H7 (cell line): ENCODE results near the gene CHFR. TPM values are rescaled to one million over a fixed set of nuclear protein-coding genes. Genes with fewer than 3 reads are reported as not detected.
"Not testable (repeated sequence)": the region's sequence is repeated elsewhere in the genome, so short reads cannot be mapped to it uniquely, and the experiment has no call there.

Experiments
- DNase-seq: peaks from one replicate; pipeline ENCODE4 v3.0.0; 2012
- H3K27me3 ChIP-seq: 2 replicates; pipeline ENCODE4 v1.6.0; 2011; ENCODE audit warnings: mild to moderate bottlenecking, low read length; ENCODE audit not compliant: control insufficient read depth, insufficient read depth
- H3K36me3 ChIP-seq: replicated peaks from 2 replicates; pipeline ENCODE4 v1.5.1; 2011; ENCODE audit warnings: low read length; ENCODE audit not compliant: control insufficient read depth, insufficient read depth
- H3K4me3 ChIP-seq: 2 replicates; pipeline ENCODE4 v1.5.1; 2011; ENCODE audit warnings: low read depth, mild to moderate bottlenecking, control low read depth, low read length, moderate library complexity; ENCODE audit not compliant: insufficient read depth
- total RNA-seq: library from RNA; depleted of rRNA; stranded (reverse); fragments of >200 nt; shearing (Covaris generic); gene quantifications from 2 replicates; pipeline ENCODE4 v1.2.3, GENCODE V29; 2014

CHFR gene
- total RNA-seq, 1 experiment from 2014 or later = 68.6 TPM

DNA sequence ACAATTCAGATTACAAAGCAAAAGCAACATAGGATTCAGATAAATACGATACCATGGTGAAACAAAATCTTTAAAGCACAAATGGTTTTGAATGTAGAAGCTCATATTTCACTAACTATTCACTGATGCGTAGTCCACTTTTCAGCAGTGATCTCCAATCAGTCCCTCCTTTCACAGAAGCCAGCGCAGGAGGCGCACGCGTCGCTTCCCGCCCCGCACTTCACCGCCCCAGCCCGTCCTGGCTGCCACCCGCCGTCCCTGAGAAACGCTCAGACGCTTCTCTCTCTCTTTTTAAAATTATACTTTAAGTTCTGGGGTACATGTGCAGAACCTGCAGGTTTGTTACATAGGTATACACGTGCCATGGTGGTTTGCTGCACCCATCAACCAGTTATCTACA lies 19.8 kb upstream of the CHFR start:
- no peaks in the 10 kb centered on the region for H3K36me3 ChIP-seq
- H3K4me3 ChIP-seq = no peak overlapping the region
- no peak for DNase-seq
- H3K27me3 ChIP-seq = peaks cover 10% of the 10 kb centered on the region

- peaks cover 10% of the 10 kb centered on the region for H3K27me3 ChIP-seq
- no peaks in the 10 kb centered on the region for H3K36me3 ChIP-seq
- peak; percentile 96 for DNase-seq
- no peak overlapping the region for H3K4me3 ChIP-seq
Measured at GRCh38 chr12:132904718-132905328, 17.4 kb upstream of the CHFR start.

GRCh38 chr12:132899033-132899432 lies 11.6 kb upstream of the CHFR start:
- Histone ChIP-seq H3K4me3 (no peak overlapping the region), H3K27me3 (no peaks in the 10 kb centered on the region), H3K36me3 (no peaks in the 10 kb centered on the region)
- DNase-seq = no peak

GRCh38 chr12:132888852-132889251 lies 1.4 kb upstream of the CHFR start:
- Histone ChIP-seq H3K27me3 (no peaks in the 10 kb centered on the region), H3K4me3 (no peak overlapping the region), H3K36me3 (no peaks in the 10 kb centered on the region)
- peak; percentile 33 for DNase-seq

- Histone ChIP-seq H3K4me3 (peak overlapping the region; percentile 68), H3K27me3 (no peaks in the 10 kb centered on the region), H3K36me3 (no peaks in the 10 kb centered on the region)
- DNase-seq = no peak
Measured at GRCh38 chr12:132886529-132887477, 602 bp downstream of the CHFR start.

GRCh38 chr12:132881818-132882217 lies 5.6 kb downstream of the CHFR start:
- no peak for DNase-seq

GRCh38 chr12:132874620-132875019 lies 12.8 kb downstream of the CHFR start:
- not testable (repeated sequence) for DNase-seq, H3K36me3 ChIP-seq, H3K27me3 ChIP-seq, H3K4me3 ChIP-seq

More at GRCh38 chr12:132881818-132882217, 5.6 kb downstream of the CHFR start:
- Histone ChIP-seq H3K36me3 (peaks cover 2% of the 10 kb centered on the region), H3K27me3 (no peaks in the 10 kb centered on the region), H3K4me3 (no peak overlapping the region)

- no peak overlapping the region for H3K4me3 ChIP-seq
- H3K27me3 ChIP-seq = no peaks in the 10 kb centered on the region
- no peak for DNase-seq
- H3K36me3 ChIP-seq = peaks cover 8% of the 10 kb centered on the region
Measured at GRCh38 chr12:132874175-132874574, 13.2 kb downstream of the CHFR start.

GRCh38 chr12:132873724-132874123 lies 13.7 kb downstream of the CHFR start:
- Histone ChIP-seq H3K36me3 (peaks cover 8% of the 10 kb centered on the region), H3K4me3 (no peak overlapping the region)
- no peak for DNase-seq

DNA sequence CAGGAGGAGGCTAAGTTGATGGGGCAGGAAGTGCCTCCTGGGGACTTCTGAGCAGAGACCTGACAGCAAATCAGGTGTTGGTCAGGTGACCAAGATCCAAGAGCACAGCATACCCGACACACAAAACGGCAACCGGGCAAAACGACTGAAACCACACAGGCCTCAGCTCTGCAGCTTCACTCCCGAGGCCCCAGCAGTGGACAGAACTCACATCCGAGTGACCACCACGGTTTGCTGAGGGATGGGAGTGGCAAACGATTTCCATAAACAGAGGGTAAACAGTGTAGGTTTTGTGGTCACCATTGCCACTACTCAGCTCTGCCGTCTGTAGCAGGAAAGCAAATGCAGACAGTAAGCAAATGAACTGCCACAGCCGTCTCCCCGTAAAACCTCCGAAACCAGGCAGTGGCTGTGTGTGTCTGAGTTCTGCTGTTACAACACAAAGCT lies 14.4 kb downstream of the CHFR start:
- Histone ChIP-seq H3K27me3 (no peaks in the 10 kb centered on the region), H3K4me3 (no peak overlapping the region), H3K36me3 (peaks cover 8% of the 10 kb centered on the region)
- no peak for DNase-seq

More at GRCh38 chr12:132873724-132874123, 13.7 kb downstream of the CHFR start:
- H3K27me3 ChIP-seq = no peaks in the 10 kb centered on the region

DNA sequence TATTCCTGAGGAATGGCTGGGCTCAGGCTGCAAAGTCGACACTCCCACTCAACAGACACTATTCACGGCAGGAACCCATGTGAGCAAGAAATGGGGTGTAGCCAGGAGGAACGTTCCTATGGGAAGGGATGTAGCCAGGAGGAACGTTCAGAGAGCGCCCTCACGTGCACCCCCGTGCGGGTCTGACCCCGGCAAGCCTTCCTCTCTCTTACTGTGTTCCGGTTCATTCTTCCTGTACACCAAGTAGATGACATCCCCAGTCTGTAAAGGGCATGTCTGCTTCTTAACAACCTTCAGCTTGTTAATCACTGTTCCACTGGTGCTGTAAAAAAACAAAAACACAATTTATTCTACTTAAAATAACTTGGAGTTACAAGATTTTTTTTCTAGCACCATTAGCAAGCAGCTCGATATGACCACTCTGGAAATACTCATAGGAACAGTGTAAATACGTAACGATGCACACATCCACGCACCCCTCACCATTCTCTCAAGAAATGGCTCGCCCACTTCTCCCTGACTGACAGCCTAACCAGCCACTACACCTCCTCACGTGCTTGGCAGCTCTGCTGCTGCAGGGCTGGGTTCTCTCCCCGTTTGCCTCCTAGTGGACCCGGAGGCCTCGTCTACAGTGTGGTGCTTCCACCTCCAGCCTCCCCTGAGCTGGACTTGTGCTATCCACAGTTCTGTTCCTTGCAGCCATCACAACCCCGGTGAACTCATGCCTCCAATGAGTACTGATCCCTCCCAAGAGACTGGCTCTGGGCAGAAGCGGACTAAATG lies 15.1 kb downstream of the CHFR start:
- Histone ChIP-seq H3K27me3 (no peaks in the 10 kb centered on the region), H3K4me3 (no peak overlapping the region), H3K36me3 (peaks cover 9% of the 10 kb centered on the region)
- no peak for DNase-seq

DNA sequence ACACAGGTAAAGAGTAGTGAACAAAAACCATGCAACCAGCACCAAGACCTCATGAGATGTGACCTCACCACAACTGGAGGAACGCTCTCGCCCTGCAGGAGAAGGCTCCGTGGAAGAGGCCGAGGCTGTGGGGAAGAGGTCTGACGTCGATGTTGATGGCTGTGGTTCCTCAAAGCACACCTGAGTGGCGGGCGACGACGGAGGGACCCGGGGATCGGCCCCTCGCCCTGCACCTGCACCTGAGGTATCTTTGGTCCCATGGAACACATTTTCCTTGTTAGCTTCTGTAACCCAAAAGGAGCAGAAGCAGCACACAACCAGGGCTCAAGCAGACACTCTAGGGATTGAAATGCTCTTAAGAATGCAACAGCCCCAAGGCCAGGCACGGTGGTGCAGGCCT lies 17.9 kb downstream of the CHFR start:
- H3K4me3 ChIP-seq = no peak overlapping the region
- H3K36me3 ChIP-seq = peaks cover 10% of the 10 kb centered on the region
- no peak for DNase-seq
- H3K27me3 ChIP-seq = no peaks in the 10 kb centered on the region

- Histone ChIP-seq H3K27me3 (no peaks in the 10 kb centered on the region), H3K4me3 (no peak overlapping the region), H3K36me3 (peaks cover 8% of the 10 kb centered on the region)
- no peak for DNase-seq
Measured at GRCh38 chr12:132866251-132866828, 21.1 kb downstream of the CHFR start.

DNA sequence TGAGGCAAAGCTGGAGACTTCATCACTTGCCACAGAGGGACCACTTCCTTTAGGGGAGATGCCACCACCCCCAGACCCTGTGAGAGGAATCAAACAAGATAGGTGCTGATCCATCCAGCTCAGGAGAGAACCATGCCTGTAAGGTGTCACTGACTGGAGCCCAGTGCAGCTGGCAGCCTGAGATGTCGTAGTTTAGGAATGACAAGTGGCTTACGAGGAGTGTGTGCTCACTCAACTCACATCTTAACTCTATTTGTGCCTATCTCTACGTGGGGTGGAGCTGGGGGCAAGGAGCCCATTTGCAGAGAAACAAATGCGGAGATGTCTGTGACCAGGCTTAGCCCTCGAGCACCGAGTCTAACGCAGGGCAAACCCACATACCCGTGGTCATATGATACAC lies 25.8 kb downstream of the CHFR start:
- DNase-seq = no peak
- peaks cover 11% of the 10 kb centered on the region for H3K36me3 ChIP-seq
- no peaks in the 10 kb centered on the region for H3K27me3 ChIP-seq
- H3K4me3 ChIP-seq = no peak overlapping the region
